GM19438 (cell line): Measurements from ENCODE around the gene ANKFN1.

Experiments used
- ATAC-seq: cut with Tn5 transposase; IDR thresholded peaks from one replicate; pipeline ENCODE4 v1.9.1; 2021; ENCODE audit warnings: low read depth; ENCODE audit not compliant: unreplicated experiment

The ANKFN1 gene

GRCh38 chr17:56144223-56144622 lies 9.1 kb upstream of the ANKFN1 start:
- ATAC-seq: no peak

DNA sequence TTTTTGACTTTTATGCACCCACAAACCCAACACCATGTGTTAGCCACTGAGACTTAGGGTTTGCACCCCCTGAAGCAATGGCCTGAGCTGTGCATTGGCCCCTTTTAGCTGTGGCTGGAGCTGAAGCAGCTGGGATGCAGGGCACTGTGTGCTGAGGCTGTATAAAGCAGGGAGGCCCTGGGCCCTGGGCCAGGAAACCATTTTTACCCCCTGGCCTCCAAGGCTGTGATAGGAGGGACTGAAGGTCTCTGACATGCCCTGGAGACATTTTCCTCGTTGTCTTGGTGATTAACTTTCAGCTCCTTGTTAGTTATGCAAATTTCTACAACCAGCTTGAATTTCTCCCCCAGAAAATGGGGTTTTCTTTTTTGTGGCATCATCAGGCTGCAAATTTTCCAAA lies 6.7 kb upstream of the ANKFN1 start:
- ATAC-seq: no peak

DNA sequence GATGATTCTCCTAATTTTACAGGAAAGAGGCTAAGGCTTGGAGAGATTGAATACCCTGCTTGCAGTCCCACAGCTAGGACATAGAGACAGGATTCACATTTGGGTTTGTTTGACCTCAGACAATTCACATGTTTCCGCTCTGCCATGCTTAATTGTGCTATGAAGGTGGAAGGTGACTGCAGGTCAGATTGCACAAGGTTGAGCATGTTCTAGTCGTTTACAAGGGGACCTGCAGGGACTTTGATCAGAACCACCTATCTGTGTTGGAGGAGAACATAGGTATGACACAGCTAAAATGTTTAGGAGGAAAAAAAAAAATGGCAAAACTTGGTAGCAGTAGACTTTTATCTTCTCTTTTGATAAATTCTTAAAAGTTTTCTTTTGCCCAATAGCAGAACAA lies 4.9 kb upstream of the ANKFN1 start:
- no peak for ATAC-seq

DNA sequence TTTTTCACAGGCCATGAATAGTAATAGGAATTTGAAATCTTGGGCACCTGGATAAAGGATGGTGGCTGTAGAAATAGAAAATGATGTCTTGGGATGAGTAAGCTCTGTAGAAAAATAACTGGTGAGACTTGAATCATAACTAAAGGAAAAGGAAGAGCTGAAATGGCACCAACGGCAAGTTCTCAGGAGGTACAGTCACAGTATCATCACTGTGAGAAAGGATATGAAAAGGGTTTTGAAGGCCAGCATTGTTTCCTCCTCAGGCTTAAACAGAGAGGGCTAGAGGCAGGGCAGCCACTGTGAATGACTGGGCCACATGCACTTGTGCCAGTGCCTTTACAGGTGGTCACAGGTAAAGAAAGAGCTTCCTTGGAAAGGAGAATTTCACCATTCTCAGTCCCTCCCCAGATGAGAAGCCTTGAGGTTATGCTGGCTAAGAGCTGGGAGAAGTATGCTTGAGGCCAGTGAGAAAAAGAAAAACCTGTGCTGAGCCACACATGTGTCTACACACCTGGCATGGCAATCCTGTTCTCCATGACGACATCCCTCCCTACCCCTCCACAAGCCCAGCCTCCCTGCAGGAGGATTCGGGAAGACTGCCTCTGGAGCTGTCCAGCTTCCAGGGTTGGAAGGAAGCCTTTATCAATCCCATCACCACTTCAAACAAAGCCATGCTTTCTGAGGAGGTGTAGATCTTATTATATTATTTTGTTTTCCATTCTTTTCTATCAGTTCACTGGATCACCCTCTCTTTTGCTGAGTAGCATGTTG lies 3.8 kb upstream of the ANKFN1 start:
- ATAC-seq: no peak

DNA sequence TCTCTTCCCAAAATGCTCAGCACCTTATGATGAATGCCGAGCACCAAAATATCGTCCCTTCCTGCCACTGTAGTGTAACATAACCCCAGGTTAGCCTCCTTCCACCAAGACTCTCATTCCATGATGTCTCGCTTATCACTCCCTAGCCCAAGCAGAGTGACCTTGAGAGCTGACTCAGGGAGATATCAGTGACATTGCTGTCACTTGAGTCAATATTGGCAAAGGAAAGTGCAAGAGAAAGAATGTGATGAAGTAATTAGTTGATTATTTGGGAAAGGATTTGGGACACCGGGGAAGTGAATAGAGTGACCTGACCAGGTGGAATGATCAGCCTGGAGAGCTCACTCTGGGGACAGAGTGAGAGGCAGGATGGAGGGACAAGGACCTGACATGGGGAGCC lies 2.6 kb upstream of the ANKFN1 start:
- ATAC-seq: no peak

GRCh38 chr17:56157845-56158244 lies 4.6 kb downstream of the ANKFN1 start:
- ATAC-seq: no peak

DNA sequence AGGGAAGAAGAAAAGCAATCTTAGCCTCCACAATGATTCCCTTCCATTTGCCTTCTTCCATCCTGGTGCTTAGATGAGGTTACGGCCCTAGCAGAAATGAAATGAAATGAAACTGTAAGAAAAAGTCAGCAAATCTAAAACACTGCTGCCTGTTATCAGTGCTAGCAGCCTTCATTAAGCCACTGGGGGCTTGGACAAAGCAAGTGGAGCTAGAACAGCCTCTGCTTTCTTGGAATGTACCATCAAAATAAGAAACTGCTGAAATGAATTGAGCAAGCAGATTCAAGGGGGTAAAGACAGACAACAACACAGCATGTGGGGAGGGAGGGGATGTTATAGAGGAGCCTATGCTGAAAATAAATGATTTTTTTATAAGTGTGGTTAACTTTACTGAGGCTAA lies 5.1 kb downstream of the ANKFN1 start:
- ATAC-seq: no peak

- no peak for ATAC-seq
These were observed 5.9 kb downstream of the ANKFN1 start for GRCh38 chr17:56158915-56159825.

GRCh38 chr17:56159826-56160380 lies 6.6 kb downstream of the ANKFN1 start:
- no peak for ATAC-seq

DNA sequence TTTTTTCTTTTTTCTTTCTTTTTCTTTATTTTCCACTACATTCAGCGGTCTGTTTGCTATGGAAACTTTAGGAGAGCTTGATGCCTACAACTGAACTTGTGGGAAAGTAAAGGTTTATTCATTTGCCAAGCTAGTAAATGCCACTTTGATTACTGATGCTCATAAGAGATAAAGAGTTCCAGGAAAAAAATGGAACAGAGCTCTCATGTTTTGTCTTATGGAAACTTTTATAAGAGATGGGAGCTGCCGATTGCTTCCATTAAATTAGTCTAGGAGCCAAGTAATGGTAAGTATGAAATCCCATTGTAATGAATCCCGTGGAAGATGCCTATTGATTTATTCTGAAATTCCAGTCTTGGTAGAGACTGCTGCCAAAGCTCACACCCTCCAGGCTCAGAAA lies 7.1 kb downstream of the ANKFN1 start:
- ATAC-seq: no peak

- ATAC-seq: no peak
These were observed 11.9 kb downstream of the ANKFN1 start for GRCh38 chr17:56165072-56165641.

DNA sequence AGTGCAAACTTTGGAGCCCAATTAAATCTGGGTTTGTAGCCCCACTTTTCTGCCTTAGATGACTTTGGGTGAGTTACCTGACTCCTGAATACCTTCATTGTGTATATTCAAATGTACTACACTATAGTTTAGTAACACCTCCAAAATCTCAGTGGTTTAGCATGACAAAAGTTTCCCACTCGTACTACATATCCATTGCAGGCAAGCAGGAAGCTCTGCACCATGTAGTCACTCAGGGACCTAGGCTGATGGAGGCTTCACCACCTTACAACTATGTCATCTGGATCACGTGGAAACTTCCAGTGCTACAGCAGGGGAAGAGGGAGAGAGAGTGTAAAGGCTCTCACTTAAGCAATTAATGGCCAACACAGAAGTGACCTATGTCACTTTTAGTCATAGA lies 14.2 kb downstream of the ANKFN1 start:
- no peak for ATAC-seq

DNA sequence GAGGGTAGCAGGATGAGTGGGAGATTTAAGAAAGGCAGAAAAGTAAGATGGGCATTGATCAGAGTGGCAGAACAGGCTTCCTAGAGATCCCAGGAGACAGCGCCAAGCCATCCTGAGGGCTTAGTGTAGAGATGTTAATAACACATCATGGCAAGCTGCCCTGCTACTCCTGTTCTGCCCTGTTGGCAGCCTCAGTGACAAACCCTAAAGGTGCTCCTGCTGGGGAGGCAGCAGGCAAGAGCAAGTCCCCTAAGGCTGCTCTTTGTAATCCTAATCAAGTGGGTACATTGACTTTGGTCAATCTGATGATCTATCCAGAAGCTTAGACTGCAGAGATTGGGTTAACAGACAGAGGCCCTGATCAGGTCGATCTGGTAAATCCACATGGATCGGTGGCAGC lies 16.3 kb downstream of the ANKFN1 start:
- no peak for ATAC-seq

DNA sequence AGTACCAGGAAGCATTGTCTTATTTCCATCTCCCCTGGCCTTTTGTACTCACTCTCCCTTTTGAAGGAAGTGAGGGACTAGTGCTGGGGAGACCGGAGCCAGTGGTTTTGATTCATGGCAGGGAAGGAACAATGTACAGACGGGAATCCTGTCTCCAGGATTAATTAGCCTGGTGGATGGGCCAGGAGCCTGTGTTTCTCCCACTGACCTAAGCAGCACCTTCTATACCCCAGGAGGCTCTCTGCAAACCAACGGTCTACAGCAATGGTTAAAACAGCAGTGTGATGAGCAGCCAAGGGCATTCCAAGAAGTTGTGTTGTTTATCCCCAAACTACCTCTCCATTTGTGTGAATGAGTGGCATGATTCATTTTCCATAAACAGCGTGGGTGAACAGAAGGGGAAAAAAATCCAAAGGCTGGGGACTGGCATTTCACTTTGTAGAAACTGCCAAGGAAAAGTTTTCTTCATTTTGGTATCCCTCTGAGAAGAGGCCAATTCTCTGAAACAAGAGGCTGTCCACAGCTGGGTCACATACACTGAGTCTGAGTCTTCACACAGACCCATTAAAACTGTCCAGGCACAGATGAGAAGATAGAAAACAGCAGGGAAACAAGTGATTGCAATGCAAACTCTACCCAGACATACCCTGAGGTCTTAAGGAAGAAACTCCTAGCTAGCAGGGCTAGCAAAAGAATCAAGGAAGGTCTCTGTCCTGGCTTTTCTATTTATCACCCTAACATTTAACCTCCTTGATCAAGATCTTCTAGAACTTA lies 18.1 kb downstream of the ANKFN1 start:
- ATAC-seq: no peak

DNA sequence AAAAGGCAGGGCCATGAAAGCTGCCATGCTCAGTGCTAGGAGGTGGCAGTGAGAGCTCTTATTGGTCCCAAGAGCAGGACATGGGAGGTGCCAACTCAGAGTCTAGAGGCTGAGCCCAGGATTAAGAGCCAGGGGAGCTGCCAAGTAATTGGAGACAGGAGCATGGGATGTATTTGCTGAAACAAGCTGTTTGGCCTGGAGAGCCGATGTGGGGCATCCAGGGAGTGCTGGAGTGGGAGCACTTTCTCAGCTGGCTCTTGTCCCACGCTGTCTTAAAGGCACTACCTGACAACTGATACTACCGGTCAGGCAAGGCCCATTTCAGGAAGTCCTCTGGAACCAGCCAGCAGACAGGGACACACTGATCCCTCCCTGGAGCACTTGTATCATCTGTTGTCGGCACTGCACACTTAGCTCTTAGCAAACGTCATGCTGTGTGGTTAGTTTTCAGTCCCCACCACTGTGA lies 19.3 kb downstream of the ANKFN1 start:
- ATAC-seq: no peak

- ATAC-seq: no peak
These were observed 19.8 kb downstream of the ANKFN1 start for GRCh38 chr17:56173026-56173425.

- ATAC-seq: no peak
These were observed 20.9 kb downstream of the ANKFN1 start for GRCh38 chr17:56173958-56174835.

DNA sequence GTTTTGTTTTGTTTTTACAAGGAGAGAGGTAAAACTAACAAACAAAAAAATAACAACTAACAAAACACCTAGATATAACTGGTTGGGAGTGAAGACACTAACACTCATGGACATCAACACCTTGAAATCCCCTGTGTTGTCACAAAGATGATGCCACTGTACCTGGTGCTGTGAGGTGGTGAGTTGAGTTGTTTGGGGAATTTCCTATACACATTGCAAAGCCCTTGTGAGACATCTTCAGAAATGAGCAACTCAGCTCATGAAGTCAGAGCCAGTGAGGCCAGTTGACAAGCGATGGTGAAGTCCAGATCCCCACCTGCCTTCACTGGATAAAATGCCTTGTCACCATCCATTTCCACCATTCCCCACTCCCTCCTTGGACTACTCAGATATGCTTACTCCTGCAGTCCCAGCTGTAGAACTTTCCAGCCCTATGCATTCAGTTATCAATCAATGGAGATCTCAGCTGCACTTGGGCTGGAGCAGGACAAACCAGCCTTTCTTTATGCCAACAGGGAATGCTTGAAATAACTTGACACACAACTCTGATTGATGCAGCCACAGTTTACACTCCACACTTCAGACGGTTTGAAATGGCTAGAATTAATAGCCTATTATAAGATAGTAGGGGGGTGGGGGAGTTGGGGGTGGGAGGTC lies 22.2 kb downstream of the ANKFN1 start:
- no peak for ATAC-seq

DNA sequence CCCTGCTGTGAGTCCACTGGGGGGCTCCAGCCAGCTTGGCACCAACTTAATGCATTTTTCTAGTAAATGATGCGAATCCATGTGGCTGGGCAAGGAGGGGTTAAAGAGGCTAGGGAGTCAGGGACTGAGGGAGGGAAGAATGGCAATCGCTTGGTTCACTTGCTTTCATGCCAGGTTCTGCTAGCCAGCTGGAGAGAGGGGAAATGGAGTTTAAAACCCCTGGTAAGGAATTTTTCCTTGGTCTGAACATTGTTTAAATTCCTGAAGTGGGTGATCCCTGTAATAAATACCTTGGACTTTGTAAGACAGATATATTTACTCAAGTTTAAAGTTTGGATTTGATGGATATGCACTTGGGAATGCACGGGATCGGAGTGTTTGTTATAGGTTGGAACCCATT lies 22.8 kb downstream of the ANKFN1 start:
- ATAC-seq: no peak
